Measurements from ENCODE around the gene IRF2.
"Not testable (repeated sequence)": the region's sequence is repeated elsewhere in the genome, so short reads cannot be mapped to it uniquely, and the experiment has no call there.

The IRF2 gene

DNA sequence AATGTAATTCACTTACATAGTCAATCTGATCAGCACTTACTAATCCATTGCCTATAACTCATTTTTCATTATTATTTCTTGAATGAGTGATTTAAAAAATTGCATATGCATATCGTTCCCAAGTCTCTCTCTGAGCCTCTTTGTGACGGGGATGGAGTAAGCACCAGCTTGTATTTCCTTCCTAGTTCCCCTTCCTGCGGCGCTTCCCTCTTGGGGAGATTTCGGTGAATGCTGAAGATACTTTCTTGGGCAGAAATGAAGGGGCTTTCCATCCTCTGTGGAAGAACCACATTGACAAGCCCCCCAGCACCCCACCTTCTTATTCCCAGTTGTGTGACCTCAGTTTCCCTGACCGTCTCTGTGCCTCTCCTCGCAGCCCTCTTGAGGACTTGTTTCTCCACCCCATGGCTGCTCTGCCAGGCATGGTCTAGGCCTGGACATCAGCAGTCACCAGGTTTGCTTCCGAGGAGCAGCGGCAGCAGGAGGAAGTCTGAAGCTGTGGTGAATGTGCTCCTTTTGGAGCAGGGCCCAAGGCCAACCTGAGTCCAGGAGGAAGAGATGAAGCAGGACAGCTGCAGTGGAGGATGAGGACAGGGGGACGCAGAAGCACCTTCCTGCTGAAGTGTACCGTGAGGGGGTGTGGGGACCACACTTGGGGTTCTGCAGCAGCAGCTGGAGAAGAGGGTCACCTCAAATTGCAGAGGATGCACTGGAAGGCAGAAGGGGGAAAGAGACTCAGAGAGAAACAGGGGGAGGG is 124.9 kb downstream of the IRF2 start:
- Mint-ChIP-seq H3K27me3 (ENCODE audit: low read depth, poor library complexity) (peaks cover 8% of the 10 kb centered on the region), H3K4me1 (peaks cover 43% of the 10 kb centered on the region), H3K4me3 (no peak overlapping the region), H3K9me3 (no peaks in the 10 kb centered on the region), H3K27ac (peak overlapping the region; percentile 60), H3K36me3 (ENCODE audit: low read depth) (no peaks in the 10 kb centered on the region)
- no peak for TF ChIP-seq CTCF (IDR thresholded peaks at IDR 0.05)
- no peak for DNase-seq

GRCh38 chr4:184348311-184349233 is 125.8 kb downstream of the IRF2 start:
- H3K4me3 Mint-ChIP-seq = peak overlapping the region; percentile 48

DNA sequence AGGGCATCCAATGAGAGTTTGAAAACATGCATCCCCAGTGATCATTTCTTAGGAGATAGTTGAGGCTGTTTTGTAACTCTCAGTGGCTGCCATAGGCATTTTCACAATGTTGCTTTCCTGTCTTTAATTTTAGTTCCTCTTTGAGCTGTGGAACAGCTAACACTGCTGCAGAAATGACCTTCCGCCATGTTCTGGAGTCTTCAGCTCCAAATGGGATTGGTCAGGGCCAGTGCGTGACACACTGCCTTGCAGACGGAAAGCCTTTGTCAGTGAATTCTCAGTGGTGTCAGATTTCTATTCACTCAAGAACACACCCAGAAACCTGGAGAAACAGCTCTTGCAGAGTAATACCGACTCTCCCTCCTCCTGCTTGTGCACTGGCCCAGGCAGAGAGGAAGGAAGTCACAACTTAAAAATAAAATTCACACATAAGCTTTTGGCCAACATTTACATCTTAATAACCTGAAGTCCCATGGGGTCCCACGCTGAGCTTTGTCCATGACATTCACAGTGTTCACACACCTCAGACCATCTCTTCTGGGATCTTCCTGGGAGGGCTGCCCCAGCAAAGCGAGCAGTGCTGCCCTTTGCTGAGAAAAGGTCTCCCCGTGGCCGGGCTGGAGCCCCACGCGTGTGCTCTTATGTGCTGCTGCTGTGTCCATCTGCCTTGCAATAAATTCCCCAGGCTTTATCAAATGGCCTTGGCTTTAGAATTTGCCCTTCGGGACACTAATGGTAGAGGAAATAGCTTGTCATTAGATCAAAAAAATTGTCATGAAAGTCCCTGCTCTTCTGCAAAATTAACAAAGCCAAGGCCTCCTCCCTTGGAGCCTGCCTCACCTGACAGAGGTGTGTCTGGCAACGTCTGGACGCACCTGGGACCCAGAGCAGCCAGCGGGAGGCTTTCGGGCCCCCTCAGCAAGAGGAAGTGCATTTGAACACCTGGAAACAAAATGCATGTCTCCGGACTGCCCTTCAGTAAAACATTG is 126.8 kb downstream of the IRF2 start:
- Mint-ChIP-seq H3K27ac (peak overlapping the region; percentile 81), H3K9me3 (no peaks in the 10 kb centered on the region), H3K27me3 (ENCODE audit: low read depth, poor library complexity) (peaks cover 11% of the 10 kb centered on the region), H3K36me3 (ENCODE audit: low read depth) (no peaks in the 10 kb centered on the region), H3K4me3 (peak overlapping the region; percentile 35), H3K4me1 (peaks cover 58% of the 10 kb centered on the region)
- no peak for TF ChIP-seq CTCF (IDR thresholded peaks at IDR 0.05)
- peak; percentile 36 for DNase-seq

More at GRCh38 chr4:184348311-184349233, 125.8 kb downstream of the IRF2 start:
- Mint-ChIP-seq H3K27me3 (ENCODE audit: low read depth, poor library complexity) (peaks cover 8% of the 10 kb centered on the region), H3K4me1 (peaks cover 51% of the 10 kb centered on the region), H3K9me3 (no peaks in the 10 kb centered on the region), H3K36me3 (ENCODE audit: low read depth) (no peaks in the 10 kb centered on the region), H3K27ac (peak overlapping the region; percentile 57)
- TF ChIP-seq CTCF (IDR thresholded peaks at IDR 0.05) = no peak
- DNase-seq = no peak

GRCh38 chr4:184346682-184347081 is 127.7 kb downstream of the IRF2 start:
- Mint-ChIP-seq H3K4me3 (no peak overlapping the region), H3K36me3 (ENCODE audit: low read depth) (no peaks in the 10 kb centered on the region), H3K4me1 (peaks cover 62% of the 10 kb centered on the region), H3K27ac (no peak overlapping the region), H3K9me3 (no peaks in the 10 kb centered on the region), H3K27me3 (ENCODE audit: low read depth, poor library complexity) (peaks cover 13% of the 10 kb centered on the region)
- no peak for DNase-seq
- no peak for TF ChIP-seq CTCF (IDR thresholded peaks at IDR 0.05)

DNA sequence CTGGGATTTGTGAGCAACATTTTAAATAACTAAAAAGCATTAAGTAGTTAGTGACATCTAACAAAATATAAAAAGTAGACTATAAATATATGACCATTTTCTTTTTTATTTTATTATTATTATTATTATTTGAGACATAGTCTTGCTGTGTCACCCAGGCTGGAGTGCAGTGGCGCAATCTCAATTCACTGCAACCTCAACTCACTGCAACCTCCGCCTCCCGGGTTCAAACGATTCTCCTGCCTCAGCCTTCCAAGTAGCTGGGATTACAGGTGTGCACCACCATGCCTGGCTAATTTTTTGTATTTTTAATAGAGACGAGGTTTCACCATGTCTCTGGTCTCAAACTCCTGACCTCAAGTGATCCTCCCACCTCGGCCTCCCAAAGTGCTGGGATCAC is 128.1 kb downstream of the IRF2 start:
- H3K4me1 Mint-ChIP-seq = peaks cover 62% of the 10 kb centered on the region
- H3K9me3 Mint-ChIP-seq; H3K27ac Mint-ChIP-seq; DNase-seq; H3K4me3 Mint-ChIP-seq; H3K36me3 Mint-ChIP-seq (ENCODE audit: low read depth): not testable (repeated sequence)
- H3K27me3 Mint-ChIP-seq (ENCODE audit: low read depth, poor library complexity) = peaks cover 13% of the 10 kb centered on the region
